ENCODE results near the gene EIF4E2. TPM values are rescaled to one million over a fixed set of nuclear protein-coding genes. Genes with fewer than 3 reads are reported as not detected.

Gene EIF4E2
- 10 to 100 TPM; 62.2 to 67.6 (median 63.5) TPM for total RNA-seq
- total RNA-seq (2013): 66.9 TPM

- Histone ChIP-seq H3K27me3 (ENCODE audit: control insufficient read depth, insufficient read depth, low read length) (no peaks in the 10 kb centered on the region), H3K4me1 (ENCODE audit: control insufficient read depth, insufficient read depth, low read length) (peaks cover 18% of the 10 kb centered on the region), H3K36me3 (ENCODE audit: control insufficient read depth, insufficient read depth, low read length) (peaks cover 10% of the 10 kb centered on the region), H3K4me3 (ENCODE audit: low read length) (peak within 1 kb of the TSS; percentile 62), H3K9me3 (ENCODE audit: control insufficient read depth, insufficient read depth, low read length) (no peaks in the 10 kb centered on the region), H3K27ac (ENCODE audit: low read length) (peak within 1 kb of the TSS; percentile 89)
- peaks cover 0 to 2% of the 10 kb centered on the region in 2 donors for H3K9me3 Mint-ChIP-seq
- peak within 1 kb of the TSS; percentile 99 for H3K4me3 Mint-ChIP-seq
- intact Hi-C loops (cut with micrococcal nuclease): no loop called here
- ATAC-seq (peak; percentile 84 to 92 (median 89)), DNase-seq (peak; percentile 84 to 94)
- H3K4me1 Mint-ChIP-seq: peaks cover 63 to 71% of the 10 kb centered on the region in 2 donors
- peak; percentile 50 for TF ChIP-seq CTCF (IDR thresholded peaks at IDR 0.05)
- WGBS (ENCODE audit: insufficient coverage): under 1% methylated on average over 79 of the region's 81 CpGs
- peak within 1 kb of the TSS; percentile 94 to 98 for H3K27ac Mint-ChIP-seq
- H3K27me3 Mint-ChIP-seq (ENCODE audit: low read depth in 2 of 2): no peaks in the 10 kb centered on the region
- H3K36me3 Mint-ChIP-seq: no peaks in the 10 kb centered on the region
Measured at GRCh38 chr2:232550354-232551249, at the start of gene EIF4E2, which contains the start of gene TIGD1. TSS of gene EIF4E2 (plus strand) at chr2:232550689. CDS start at chr2:232550725, 36 bp downstream. TSS of gene TIGD1 (minus strand) at chr2:232550557. CDS start at chr2:232549882, 675 bp downstream.

DNA sequence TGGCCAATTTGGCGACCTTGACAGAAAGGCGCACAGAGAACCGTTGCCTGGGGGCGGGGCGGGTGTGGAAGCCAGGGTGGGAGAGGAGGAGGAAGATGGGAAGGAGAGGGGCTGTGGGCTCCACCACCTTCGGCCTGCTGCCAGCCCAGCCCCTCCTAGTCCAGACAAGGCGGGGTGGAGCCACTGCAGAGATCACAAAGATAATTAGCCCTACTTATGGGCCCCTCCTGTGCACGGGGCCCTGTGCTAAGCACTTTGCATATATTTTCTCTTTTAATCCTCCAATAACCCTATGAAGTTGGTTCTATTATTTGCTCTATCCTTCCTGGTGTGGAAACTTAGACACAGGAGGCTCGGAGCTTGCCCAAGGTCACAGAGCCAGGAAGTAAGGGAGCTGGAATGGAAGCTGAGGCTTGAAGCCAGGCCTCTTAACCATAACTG, 49.1 kb upstream of the EIF4E2 start:
- TF ChIP-seq CTCF (IDR thresholded peaks at IDR 0.05): no peak
- Mint-ChIP-seq H3K36me3 (no peaks in the 10 kb centered on the region), H3K4me1 (peaks cover 0 to 8% of the 10 kb centered on the region in 2 donors), H3K4me3 (no peak overlapping the region), H3K9me3 (no peaks in the 10 kb centered on the region), H3K27ac (no peak overlapping the region), H3K27me3 (ENCODE audit: low read depth in 2 of 2) (peaks cover 14 to 35% of the 10 kb centered on the region in 2 donors)
- Histone ChIP-seq H3K36me3 (ENCODE audit: control insufficient read depth, insufficient read depth, low read length) (no peaks in the 10 kb centered on the region), H3K4me1 (ENCODE audit: control insufficient read depth, insufficient read depth, low read length) (peaks cover 3% of the 10 kb centered on the region), H3K9me3 (ENCODE audit: control insufficient read depth, insufficient read depth, low read length) (no peaks in the 10 kb centered on the region), H3K27me3 (ENCODE audit: control insufficient read depth, insufficient read depth, low read length) (peaks cover 17% of the 10 kb centered on the region), H3K27ac (ENCODE audit: low read length) (no peak overlapping the region), H3K4me3 (ENCODE audit: low read length) (no peak overlapping the region)
- intact Hi-C loops (cut with micrococcal nuclease): no loop called here
- no peak for DNase-seq
- no peak for ATAC-seq
- WGBS (ENCODE audit: insufficient coverage): 87% methylated on average over 9 of the region's 9 CpGs

- H3K4me3 Mint-ChIP-seq: no peak overlapping the region
- ATAC-seq (no peak), DNase-seq (no peak)
- no peaks in the 10 kb centered on the region for H3K36me3 Mint-ChIP-seq
- Histone ChIP-seq H3K9me3 (ENCODE audit: control insufficient read depth, insufficient read depth, low read length) (no peaks in the 10 kb centered on the region), H3K4me3 (ENCODE audit: low read length) (no peak overlapping the region), H3K27ac (ENCODE audit: low read length) (no peak overlapping the region), H3K36me3 (ENCODE audit: control insufficient read depth, insufficient read depth, low read length) (no peaks in the 10 kb centered on the region), H3K4me1 (ENCODE audit: control insufficient read depth, insufficient read depth, low read length) (peaks cover 3% of the 10 kb centered on the region), H3K27me3 (ENCODE audit: control insufficient read depth, insufficient read depth, low read length) (peaks cover 17% of the 10 kb centered on the region)
- intact Hi-C loops (cut with micrococcal nuclease): no loop called here
- H3K9me3 Mint-ChIP-seq: no peaks in the 10 kb centered on the region
- TF ChIP-seq CTCF (IDR thresholded peaks at IDR 0.05): no peak
- peaks cover 14 to 36% of the 10 kb centered on the region in 2 donors for H3K27me3 Mint-ChIP-seq (ENCODE audit: low read depth in 2 of 2)
- 56% methylated on average over 9 of the region's 10 CpGs for WGBS (ENCODE audit: insufficient coverage)
- H3K4me1 Mint-ChIP-seq: peaks cover 0 to 8% of the 10 kb centered on the region in 2 donors
- no peak overlapping the region for H3K27ac Mint-ChIP-seq
Measured at GRCh38 chr2:232501794-232502390, 48.6 kb upstream of the EIF4E2 start.
